Measurements from ENCODE around the gene DNAH14. TPM values are rescaled to one million over a fixed set of nuclear protein-coding genes. Genes with fewer than 3 reads are reported as not detected.

DNAH14 gene
- total and polyA plus RNA-seq, 2 donors (not counting 1 experiment from before 2014, with no cell fraction given) = not detected

- CTCF ChIA-PET = interaction anchor here (0.6 to 8.2 kb wide), 7 partner anchors 16 to 638 kb away, joined by 3 to 104 read pairs (median 3); partner anchors contain the start of gene SRP9
- H3K9me3 ChIP-seq (ENCODE audit: control extremely low read depth in 1 of 3, control insufficient read depth in 2 of 3, insufficient read depth in 1 of 3, low read length in 2 of 3) = peaks cover 0 to 6% (median 0%) of the 10 kb centered on the region in 3 donors
- H3K27ac ChIP-seq (ENCODE audit: low read length in 2 of 2) = peak within 1 kb of the TSS; percentile 78 to 83
- H3K27ac Mint-ChIP-seq = peak within 1 kb of the TSS; percentile 87
- POLR2A ChIA-PET = interaction anchor here (0.5 to 6.7 kb wide), 6 partner anchors 16 to 695 kb away, joined by 3 to 85 read pairs (median 7); no protein-coding TSS in a partner anchor
- peaks cover 41% of the 10 kb centered on the region in 2 donors for H3K4me1 ChIP-seq (ENCODE audit: control insufficient read depth in 2 of 2, insufficient read depth in 2 of 2, low read length in 2 of 2)
- H3K9ac ChIP-seq (ENCODE audit: low read length) = peak within 1 kb of the TSS; percentile 89
- no peak for TF ChIP-seq CTCF (IDR thresholded peaks at IDR 0.05)
- H3K4me3 Mint-ChIP-seq = peak within 1 kb of the TSS; percentile 94
- H4K20me1 ChIP-seq (ENCODE audit: control insufficient read depth, insufficient read depth, low read length, poor library complexity, severe bottlenecking) = peaks cover 47% of the 10 kb centered on the region
- intact Hi-C loops (cut with micrococcal nuclease) = loop anchor here (1.0 to 5.0 kb wide), 12 partner anchors 9 to 1235 kb away; partner anchors contain the start of genes H3-3A, PARP1 and SRP9
- H3K4me3 ChIP-seq (ENCODE audit: control extremely low read depth in 1 of 5, extremely low read depth in 1 of 5, insufficient read depth in 1 of 5, low read depth in 2 of 5, low read length in 4 of 5) = peak within 1 kb of the TSS; percentile 74 to 93 (median 91)
- peak within 1 kb of the TSS; percentile 92 for H2AFZ ChIP-seq (ENCODE audit: insufficient read depth, low read depth, low read length, poor library complexity, severe bottlenecking)
- ATAC-seq (ENCODE audit: low read depth) = peak; percentile 26
- peaks cover 52% of the 10 kb centered on the region for H3K79me2 ChIP-seq (ENCODE audit: control insufficient read depth, insufficient read depth, low read length)
- H3K27me3 ChIP-seq (replicated peaks in 1 of 4; ENCODE audit: control extremely low read depth in 1 of 4, control insufficient read depth in 3 of 4, insufficient read depth in 4 of 4, low read length in 3 of 4) = no peaks in the 10 kb centered on the region
- DNase-seq = no peak
- H3K4me2 ChIP-seq (replicated peaks; ENCODE audit: low read depth, low read length, poor library complexity, severe bottlenecking) = peak within 1 kb of the TSS; percentile 95
- WGBS (ENCODE audit: insufficient coverage) = 0% methylated on average over 89 of the region's 94 CpGs
- peaks cover 0 to 12% of the 10 kb centered on the region in 2 experiments for H3K36me3 ChIP-seq (replicated peaks in 1 of 2; ENCODE audit: control extremely low read depth in 1 of 2, control insufficient read depth in 1 of 2, extremely low read depth in 1 of 2, insufficient read depth in 2 of 2, low read length in 1 of 2)
- H3K27me3 Mint-ChIP-seq = no peaks in the 10 kb centered on the region
- H3K4me1 Mint-ChIP-seq = peaks cover 52% of the 10 kb centered on the region
- H3K9me3 Mint-ChIP-seq (ENCODE audit: insufficient read depth) = no peaks in the 10 kb centered on the region
Observed at GRCh38 chr1:225427235-225428067, 498.0 kb downstream of the DNAH14 start, which contains the start of gene LBR. Gene LBR (minus strand): TSS chr1:225428038. CDS start chr1:225424075, 3,963 bp downstream.

Data from B cell (primary cell).